Activated T-cell treated with anti-CD3 and anti-CD28 coated beads, Interleukin-2, amount 50 U/mL, for 24 hours (primary cell): ENCODE data around the gene ALAD.
"Not testable (repeated sequence)": the region's sequence is repeated elsewhere in the genome, so short reads cannot be mapped to it uniquely, and the experiment has no call there.

Experiments used
- DNase-seq: peaks from one replicate; pipeline ENCODE4 v3.0.0-alpha.2; 2020
- H3K27ac Mint-ChIP-seq: 2 replicates; pipeline ENCODE4 v1.8.0; 2020; ENCODE audit warnings: mild to moderate bottlenecking, mixed read lengths
- H3K27me3 Mint-ChIP-seq: 2 replicates; pipeline ENCODE4 v1.8.0; 2020; ENCODE audit warnings: mixed read lengths
- H3K36me3 Mint-ChIP-seq: 2 replicates; pipeline ENCODE4 v1.8.0; 2020; ENCODE audit warnings: low read depth, mixed read lengths
- H3K4me1 Mint-ChIP-seq: 2 replicates; pipeline ENCODE4 v1.8.0; 2020; ENCODE audit warnings: low read depth, mixed read lengths
- H3K4me3 Mint-ChIP-seq: 2 replicates; pipeline ENCODE4 v1.8.0; 2020; ENCODE audit warnings: mild to moderate bottlenecking, moderate library complexity, mixed read lengths
- H3K9me3 Mint-ChIP-seq: 2 replicates; pipeline ENCODE4 v1.8.0; 2020; ENCODE audit warnings: mixed read lengths

Gene ALAD

DNA sequence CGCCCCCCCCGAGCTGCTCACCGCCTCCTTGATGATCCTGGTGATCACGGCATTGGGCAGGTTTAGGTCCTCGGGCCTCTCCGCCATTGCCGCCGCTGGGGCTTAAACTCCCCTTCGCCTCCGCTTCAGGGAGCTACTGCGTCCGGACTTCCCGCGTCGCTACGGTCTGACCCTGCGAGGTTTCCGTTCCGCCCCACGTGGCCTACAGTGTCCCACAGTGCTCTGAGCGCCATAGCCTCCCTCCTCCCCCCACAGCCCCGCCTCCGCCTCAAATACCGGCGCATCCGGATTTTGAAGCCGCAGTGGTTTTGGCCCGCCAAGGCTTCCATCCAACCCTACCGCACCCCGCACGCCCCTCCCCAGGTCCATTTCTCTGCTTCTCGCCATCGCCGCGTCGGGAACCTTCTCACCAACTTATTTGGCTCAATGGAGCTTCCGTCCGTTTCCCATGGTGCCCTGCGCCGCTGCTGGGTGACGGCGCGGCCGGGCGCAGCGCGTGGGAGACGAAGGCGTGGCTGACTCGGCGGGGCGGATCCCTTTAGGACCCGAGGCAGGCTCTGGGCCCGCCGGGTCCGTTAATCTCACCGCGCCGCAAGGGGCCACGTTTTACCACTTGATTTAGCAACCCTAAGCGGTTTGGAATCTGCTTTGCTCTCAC lies 9.3 kb upstream of the ALAD start, which contains the start of the genes C9orf43 and POLE3:
Gene C9orf43, plus strand, starts transcription at position 541 of the 658 bp plus-strand sequence. CDS start 2,747 bp downstream, outside the sequence.
Gene POLE3, minus strand, starts transcription at position 469 of the 658 bp plus-strand sequence. Its CDS starts 382 bp downstream, at position 87.
- H3K4me3 Mint-ChIP-seq, result peak within 1 kb of the TSS; percentile 94
- peak; percentile 98 for DNase-seq
- peaks cover 49% of the 10 kb centered on the region for H3K36me3 Mint-ChIP-seq
- H3K4me1 Mint-ChIP-seq, result peaks cover 37% of the 10 kb centered on the region
- H3K9me3 Mint-ChIP-seq, result no peaks in the 10 kb centered on the region
- no peaks in the 10 kb centered on the region for H3K27me3 Mint-ChIP-seq
- peak within 1 kb of the TSS; percentile 99 for H3K27ac Mint-ChIP-seq

GRCh38 chr9:113409883-113410206 lies 8.8 kb upstream of the ALAD start:
- Mint-ChIP-seq H3K9me3 (no peaks in the 10 kb centered on the region), H3K4me1 (peaks cover 37% of the 10 kb centered on the region), H3K27ac (peak overlapping the region; percentile 99), H3K27me3 (no peaks in the 10 kb centered on the region), H3K36me3 (peaks cover 49% of the 10 kb centered on the region), H3K4me3 (peak overlapping the region; percentile 94)
- no peak for DNase-seq

- no peaks in the 10 kb centered on the region for H3K9me3 Mint-ChIP-seq
- H3K27ac Mint-ChIP-seq, result peak overlapping the region; percentile 99
- peaks cover 37% of the 10 kb centered on the region for H3K4me1 Mint-ChIP-seq
- H3K4me3 Mint-ChIP-seq, result peak overlapping the region; percentile 94
- peaks cover 49% of the 10 kb centered on the region for H3K36me3 Mint-ChIP-seq
- H3K27me3 Mint-ChIP-seq, result no peaks in the 10 kb centered on the region
- DNase-seq, result no peak
These were observed 8.4 kb upstream of the ALAD start for GRCh38 chr9:113409481-113409880.

DNA sequence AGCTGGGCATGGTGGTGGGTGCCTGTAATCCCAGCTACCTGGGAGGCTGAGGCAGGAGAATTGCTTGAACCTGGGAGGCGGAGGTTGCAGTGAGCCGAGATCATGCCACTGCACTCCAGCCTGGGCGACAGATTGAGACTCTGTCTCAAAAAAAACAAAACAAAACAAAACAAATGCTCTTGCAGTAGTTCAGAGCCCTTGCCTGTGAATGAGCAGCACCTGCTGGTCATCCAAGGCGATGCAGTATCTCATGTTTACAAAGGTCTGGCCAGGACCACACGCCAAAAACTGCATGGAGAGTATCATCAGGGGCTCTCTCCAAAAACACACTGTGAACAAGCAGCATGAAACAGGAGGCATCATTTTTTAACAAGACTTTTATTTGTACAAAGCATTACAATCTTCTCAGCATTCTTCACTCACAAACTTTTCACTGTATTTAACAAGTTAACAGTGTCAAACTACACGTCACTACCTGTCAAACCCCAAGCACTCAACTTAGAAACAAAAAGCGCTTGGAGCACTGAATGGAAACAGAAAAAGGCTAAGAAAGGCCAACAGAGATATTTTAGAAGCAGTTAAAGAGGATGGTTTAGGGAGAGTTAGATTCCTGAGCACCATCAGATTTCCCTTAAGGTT lies 5.9 kb upstream of the ALAD start:
- H3K4me1 Mint-ChIP-seq, result peaks cover 36% of the 10 kb centered on the region
- H3K4me3 Mint-ChIP-seq, result peak overlapping the region; percentile 94
- not testable (repeated sequence) for H3K27me3 Mint-ChIP-seq, H3K9me3 Mint-ChIP-seq
- H3K36me3 Mint-ChIP-seq, result peaks cover 49% of the 10 kb centered on the region
- peak; percentile 57 for DNase-seq
- peak overlapping the region; percentile 99 for H3K27ac Mint-ChIP-seq

GRCh38 chr9:113406353-113406752 lies 5.3 kb upstream of the ALAD start:
- H3K27me3 Mint-ChIP-seq, H3K4me3 Mint-ChIP-seq, DNase-seq, H3K9me3 Mint-ChIP-seq: not testable (repeated sequence)
- H3K4me1 Mint-ChIP-seq, result peaks cover 38% of the 10 kb centered on the region
- H3K27ac Mint-ChIP-seq, result peak overlapping the region; percentile 99
- H3K36me3 Mint-ChIP-seq, result peaks cover 49% of the 10 kb centered on the region

DNA sequence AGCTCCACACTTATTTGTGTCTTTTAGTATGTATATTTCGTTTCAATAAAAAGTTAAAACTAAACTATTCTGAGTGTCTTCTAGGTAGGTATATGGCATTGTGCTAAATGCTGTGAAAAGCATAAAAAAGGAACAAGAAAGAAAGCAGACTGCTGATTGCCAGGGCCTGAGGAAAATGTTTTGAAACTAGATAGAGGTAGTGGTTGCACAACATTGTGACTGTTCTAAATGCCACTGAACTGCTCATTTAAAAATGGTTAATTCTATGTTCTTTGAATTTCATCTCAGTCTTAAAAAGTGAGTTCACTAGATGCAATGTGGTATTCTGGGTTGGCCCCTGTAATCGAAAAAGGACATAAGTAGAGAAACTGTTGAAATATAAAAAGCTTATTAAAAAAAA lies 2.6 kb upstream of the ALAD start:
- H3K36me3 Mint-ChIP-seq, result peaks cover 24% of the 10 kb centered on the region
- DNase-seq, result no peak
- H3K27ac Mint-ChIP-seq, result no peak overlapping the region
- peaks cover 40% of the 10 kb centered on the region for H3K4me1 Mint-ChIP-seq
- H3K9me3 Mint-ChIP-seq, result no peaks in the 10 kb centered on the region
- H3K27me3 Mint-ChIP-seq, result no peaks in the 10 kb centered on the region
- H3K4me3 Mint-ChIP-seq, result no peak overlapping the region

DNA sequence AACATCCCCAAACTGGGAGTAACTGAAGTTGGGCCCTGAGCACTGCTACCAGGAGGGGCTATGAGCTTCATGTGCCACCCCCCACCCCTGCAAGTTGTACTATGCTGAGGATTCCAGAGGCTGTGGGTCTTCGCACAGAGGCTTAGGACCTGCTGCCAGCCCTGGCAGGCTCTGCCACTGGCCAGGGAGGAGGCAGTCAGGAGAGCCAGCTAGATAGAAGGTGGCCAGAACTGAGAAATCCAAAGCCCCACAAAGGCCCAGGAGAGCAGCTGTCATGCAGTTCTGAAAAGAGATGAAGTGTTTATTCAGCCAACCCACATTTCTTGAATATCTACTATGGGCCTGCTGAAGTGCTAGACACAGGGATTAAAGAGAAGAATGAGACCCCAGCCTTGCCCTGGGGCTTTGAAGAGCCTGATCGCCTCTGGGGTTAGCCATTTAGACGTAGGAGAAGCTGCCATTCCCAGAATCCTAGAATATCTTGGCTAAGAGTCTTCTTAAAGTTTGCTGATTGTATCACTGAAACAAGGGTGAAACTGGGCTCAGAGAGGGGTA lies 1.4 kb downstream of the ALAD start:
- Mint-ChIP-seq H3K27ac (peak overlapping the region; percentile 52), H3K4me1 (peaks cover 28% of the 10 kb centered on the region), H3K36me3 (peaks cover 9% of the 10 kb centered on the region), H3K27me3 (no peaks in the 10 kb centered on the region), H3K9me3 (no peaks in the 10 kb centered on the region), H3K4me3 (peak overlapping the region; percentile 90)
- no peak for DNase-seq

- Mint-ChIP-seq H3K9me3 (no peaks in the 10 kb centered on the region), H3K4me3 (no peak overlapping the region), H3K27me3 (no peaks in the 10 kb centered on the region), H3K27ac (no peak overlapping the region), H3K36me3 (peaks cover 11% of the 10 kb centered on the region), H3K4me1 (peaks cover 28% of the 10 kb centered on the region)
- no peak for DNase-seq
These were observed 2.3 kb downstream of the ALAD start for GRCh38 chr9:113398796-113399195.

GRCh38 chr9:113397203-113397631 lies 3.9 kb downstream of the ALAD start:
- Mint-ChIP-seq H3K9me3 (no peaks in the 10 kb centered on the region), H3K4me1 (peaks cover 28% of the 10 kb centered on the region), H3K4me3 (no peak overlapping the region), H3K27ac (no peak overlapping the region), H3K27me3 (no peaks in the 10 kb centered on the region), H3K36me3 (peaks cover 21% of the 10 kb centered on the region)
- DNase-seq, result no peak

DNA sequence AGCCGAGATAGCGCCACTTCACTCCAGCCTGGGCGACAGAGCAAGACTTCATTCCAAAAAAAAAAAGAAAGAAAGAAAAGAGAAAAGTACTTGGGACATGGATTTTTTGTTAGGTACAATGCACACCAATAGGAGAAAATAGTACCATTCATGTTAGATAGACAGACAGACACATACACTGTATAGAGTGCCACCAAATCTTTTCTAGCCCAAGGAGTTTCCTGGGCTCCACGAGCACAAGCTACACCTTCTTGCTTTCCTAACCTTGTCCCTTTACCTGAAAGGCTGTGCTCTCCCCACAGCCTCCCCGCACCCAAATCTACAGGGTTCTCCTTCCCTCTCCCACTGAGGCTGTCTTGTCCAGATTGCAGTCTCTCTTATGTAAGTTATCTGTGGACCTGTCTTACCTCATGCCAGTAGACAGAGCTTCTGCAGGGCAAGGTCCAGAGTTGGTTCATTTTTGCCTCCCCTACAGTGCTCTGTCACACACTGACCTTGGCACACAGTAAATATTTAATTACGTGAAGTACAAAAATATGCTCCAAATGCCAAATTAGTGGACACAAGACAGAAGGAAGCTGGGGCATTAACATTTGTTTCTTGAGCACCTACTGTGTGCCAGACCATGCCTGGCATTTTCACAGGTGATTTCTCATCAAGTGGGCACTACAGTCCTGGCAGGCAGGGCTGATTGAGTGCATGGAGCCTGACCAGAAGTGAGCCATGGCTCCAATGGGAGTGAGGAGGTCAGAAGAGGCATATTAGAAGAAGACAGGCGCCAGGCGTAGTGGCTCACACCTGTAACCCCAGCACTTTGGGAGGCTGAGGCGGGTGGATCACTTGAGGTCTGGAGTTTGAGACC lies 5.9 kb downstream of the ALAD start:
- Mint-ChIP-seq H3K4me3 (no peak overlapping the region), H3K27me3 (no peaks in the 10 kb centered on the region), H3K36me3 (peaks cover 40% of the 10 kb centered on the region), H3K9me3 (no peaks in the 10 kb centered on the region), H3K4me1 (peaks cover 19% of the 10 kb centered on the region), H3K27ac (no peak overlapping the region)
- DNase-seq, result no peak

- peaks cover 57% of the 10 kb centered on the region for H3K36me3 Mint-ChIP-seq
- peaks cover 6% of the 10 kb centered on the region for H3K4me1 Mint-ChIP-seq
- no peak for DNase-seq
- no peak overlapping the region for H3K4me3 Mint-ChIP-seq
- no peaks in the 10 kb centered on the region for H3K9me3 Mint-ChIP-seq
- no peaks in the 10 kb centered on the region for H3K27me3 Mint-ChIP-seq
- H3K27ac Mint-ChIP-seq, result no peak overlapping the region
These were observed 7.8 kb downstream of the ALAD start for GRCh38 chr9:113393281-113393680.

DNA sequence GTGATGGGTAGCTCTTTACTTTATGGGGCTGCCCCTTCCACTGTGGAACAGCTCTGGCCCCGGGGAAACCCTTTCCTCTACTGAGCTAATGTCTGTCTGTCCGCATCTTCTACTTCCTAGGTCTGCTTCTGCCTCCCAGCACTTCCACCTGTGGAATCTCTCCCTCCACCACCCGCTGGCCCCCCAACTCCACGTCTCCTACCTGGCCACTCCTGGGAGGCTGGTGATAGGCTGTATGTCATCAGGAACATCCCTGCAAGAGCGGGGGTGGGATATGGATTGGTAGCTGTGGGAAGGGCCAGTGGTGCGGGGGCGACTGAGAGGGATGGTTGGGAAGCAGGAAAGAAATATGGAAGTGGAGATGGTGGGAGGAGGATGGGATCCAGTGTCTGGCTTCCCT lies 9.2 kb downstream of the ALAD start:
- Mint-ChIP-seq H3K36me3 (peaks cover 71% of the 10 kb centered on the region), H3K27ac (no peak overlapping the region), H3K27me3 (no peaks in the 10 kb centered on the region), H3K9me3 (no peaks in the 10 kb centered on the region), H3K4me1 (peaks cover 3% of the 10 kb centered on the region), H3K4me3 (no peak overlapping the region)
- DNase-seq, result no peak

GRCh38 chr9:113390192-113390960 lies 10.7 kb downstream of the ALAD start:
- H3K36me3 Mint-ChIP-seq, result peaks cover 76% of the 10 kb centered on the region

DNA sequence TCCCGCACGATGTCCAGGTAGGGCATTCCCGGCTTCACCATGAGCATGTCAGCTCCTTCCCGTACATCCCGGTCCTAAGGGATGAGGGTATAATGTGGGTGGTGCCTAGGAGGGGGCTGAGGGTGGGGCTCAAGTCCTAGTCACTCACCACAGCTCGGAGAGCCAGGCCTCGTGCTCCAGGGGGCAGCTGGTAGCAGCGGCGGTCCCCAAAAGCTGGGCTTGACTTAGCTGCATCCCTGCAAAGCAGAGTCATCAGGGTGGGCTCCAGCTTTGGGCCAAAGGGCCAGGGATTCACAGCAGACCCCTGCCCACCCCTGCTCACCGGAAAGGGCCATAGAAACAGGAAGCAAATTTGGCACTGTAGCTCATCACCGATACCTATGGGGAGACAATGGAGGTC lies 11.6 kb downstream of the ALAD start:
- no peak overlapping the region for H3K27ac Mint-ChIP-seq
- no peaks in the 10 kb centered on the region for H3K4me1 Mint-ChIP-seq
- peaks cover 71% of the 10 kb centered on the region for H3K36me3 Mint-ChIP-seq
- no peaks in the 10 kb centered on the region for H3K27me3 Mint-ChIP-seq
- H3K9me3 Mint-ChIP-seq, result no peaks in the 10 kb centered on the region
- H3K4me3 Mint-ChIP-seq, result no peak overlapping the region
- no peak for DNase-seq

More at GRCh38 chr9:113390192-113390960, 10.7 kb downstream of the ALAD start:
- Mint-ChIP-seq H3K27ac (no peak overlapping the region), H3K4me1 (no peaks in the 10 kb centered on the region), H3K9me3 (no peaks in the 10 kb centered on the region), H3K27me3 (no peaks in the 10 kb centered on the region), H3K4me3 (no peak overlapping the region)
- no peak for DNase-seq
